Nephron progenitor cell (in vitro differentiated cells): ENCODE measurements around the gene POLR1C.

Source experiments
- DNase-seq: peaks from one replicate; pipeline ENCODE4 v3.0.0; 2021
- H3K27ac Mint-ChIP-seq: 2 replicates; pipeline ENCODE4 v1.8.0; 2021; ENCODE audit warnings: mild to moderate bottlenecking, moderate library complexity, mixed read lengths
- H3K27me3 Mint-ChIP-seq: 2 replicates; pipeline ENCODE4 v1.8.0; 2021; ENCODE audit warnings: mild to moderate bottlenecking, low read depth, mixed read lengths; ENCODE audit not compliant: poor library complexity
- H3K36me3 Mint-ChIP-seq: 2 replicates; pipeline ENCODE4 v1.8.0; 2021; ENCODE audit warnings: low read depth, mixed read lengths
- H3K4me1 Mint-ChIP-seq: 2 replicates; pipeline ENCODE4 v1.8.0; 2021; ENCODE audit warnings: mixed read lengths
- H3K4me3 Mint-ChIP-seq: 2 replicates; pipeline ENCODE4 v1.8.0; 2021; ENCODE audit warnings: mild to moderate bottlenecking, moderate library complexity, mixed read lengths
- H3K9me3 Mint-ChIP-seq: 2 replicates; pipeline ENCODE4 v1.8.0; 2021; ENCODE audit warnings: mild to moderate bottlenecking, moderate library complexity, mixed read lengths
- CTCF ChIP-seq: fragments of 200-600 bp; sonication (generic); IDR thresholded peaks from 2 replicates; pipeline ENCODE4 v1.5.0; 2021; ENCODE audit warnings: antibody characterized with exemption

POLR1C gene

GRCh38 chr6:43506667-43507471, 10.0 kb upstream of the POLR1C start:
- Mint-ChIP-seq H3K4me1 (peaks cover 12% of the 10 kb centered on the region), H3K27ac (no peak overlapping the region), H3K27me3 (peaks cover 25% of the 10 kb centered on the region), H3K4me3 (no peak overlapping the region), H3K9me3 (no peaks in the 10 kb centered on the region), H3K36me3 (peaks cover 22% of the 10 kb centered on the region)
- TF ChIP-seq CTCF, result peak; percentile 95
- peak; percentile 85 for DNase-seq

- no peak for DNase-seq
- peaks cover 18% of the 10 kb centered on the region for H3K36me3 Mint-ChIP-seq
- H3K4me3 Mint-ChIP-seq, result peak overlapping the region; percentile 90
- H3K27me3 Mint-ChIP-seq, result peaks cover 25% of the 10 kb centered on the region
- H3K9me3 Mint-ChIP-seq, result no peaks in the 10 kb centered on the region
- peaks cover 12% of the 10 kb centered on the region for H3K4me1 Mint-ChIP-seq
- no peak overlapping the region for H3K27ac Mint-ChIP-seq
- TF ChIP-seq CTCF, result no peak
Measured at GRCh38 chr6:43508481-43509141, 8.3 kb upstream of the POLR1C start.

- no peak overlapping the region for H3K27ac Mint-ChIP-seq
- H3K4me1 Mint-ChIP-seq, result peaks cover 12% of the 10 kb centered on the region
- DNase-seq, result peak; percentile 54
- no peaks in the 10 kb centered on the region for H3K9me3 Mint-ChIP-seq
- peak overlapping the region; percentile 90 for H3K4me3 Mint-ChIP-seq
- TF ChIP-seq CTCF, result no peak
- H3K36me3 Mint-ChIP-seq, result peaks cover 18% of the 10 kb centered on the region
- peaks cover 25% of the 10 kb centered on the region for H3K27me3 Mint-ChIP-seq
Measured at GRCh38 chr6:43509142-43509983, 7.5 kb upstream of the POLR1C start.

GRCh38 chr6:43509984-43510826, 6.7 kb upstream of the POLR1C start, which contains the start of gene LRRC73:
Gene LRRC73, minus strand, starts transcription at chr6:43510346. Its CDS starts 561 bp downstream, at chr6:43509785.
- peaks cover 25% of the 10 kb centered on the region for H3K36me3 Mint-ChIP-seq
- no peak for TF ChIP-seq CTCF
- H3K27me3 Mint-ChIP-seq, result peaks cover 25% of the 10 kb centered on the region
- H3K4me1 Mint-ChIP-seq, result peaks cover 15% of the 10 kb centered on the region
- H3K9me3 Mint-ChIP-seq, result no peaks in the 10 kb centered on the region
- no peak within 1 kb of the TSS for H3K27ac Mint-ChIP-seq
- DNase-seq, result peak; percentile 96
- H3K4me3 Mint-ChIP-seq, result peak within 1 kb of the TSS; percentile 90

GRCh38 chr6:43510827-43511163, 6.1 kb upstream of the POLR1C start:
- no peak overlapping the region for H3K27ac Mint-ChIP-seq
- no peaks in the 10 kb centered on the region for H3K9me3 Mint-ChIP-seq
- DNase-seq, result no peak
- peaks cover 21% of the 10 kb centered on the region for H3K4me1 Mint-ChIP-seq
- H3K36me3 Mint-ChIP-seq, result peaks cover 29% of the 10 kb centered on the region
- peaks cover 25% of the 10 kb centered on the region for H3K27me3 Mint-ChIP-seq
- H3K4me3 Mint-ChIP-seq, result peak overlapping the region; percentile 79
- TF ChIP-seq CTCF, result no peak
